Mammary epithelial cell (primary cell): Measurements from ENCODE around the gene DTD1.

Source experiments
- EZH2 ChIP-seq: IDR thresholded peaks from 2 replicates; pipeline ENCODE4 v1.6.1; 2012; ENCODE audit warnings: low read length, inconsistent platforms, borderline replicate concordance
- TF ChIP-seq, protein P1 (sequence below), 2 donors: IDR thresholded peaks in 1 of 2; conservative IDR thresholded peaks in 1 of 2; 2 replicates each; pipeline ENCODE4 v1.5.1; 2011 to 2012; ENCODE audit warnings: inconsistent platforms in 2 of 2, low read length in 2 of 2, mild to moderate bottlenecking in 2 of 2, control low read depth in 1 of 2, low read depth in 1 of 2; ENCODE audit not compliant: insufficient read depth in 1 of 2; ENCODE audit errors: extremely low read depth in 1 of 2

- TF ChIP-seq, protein P1, sequence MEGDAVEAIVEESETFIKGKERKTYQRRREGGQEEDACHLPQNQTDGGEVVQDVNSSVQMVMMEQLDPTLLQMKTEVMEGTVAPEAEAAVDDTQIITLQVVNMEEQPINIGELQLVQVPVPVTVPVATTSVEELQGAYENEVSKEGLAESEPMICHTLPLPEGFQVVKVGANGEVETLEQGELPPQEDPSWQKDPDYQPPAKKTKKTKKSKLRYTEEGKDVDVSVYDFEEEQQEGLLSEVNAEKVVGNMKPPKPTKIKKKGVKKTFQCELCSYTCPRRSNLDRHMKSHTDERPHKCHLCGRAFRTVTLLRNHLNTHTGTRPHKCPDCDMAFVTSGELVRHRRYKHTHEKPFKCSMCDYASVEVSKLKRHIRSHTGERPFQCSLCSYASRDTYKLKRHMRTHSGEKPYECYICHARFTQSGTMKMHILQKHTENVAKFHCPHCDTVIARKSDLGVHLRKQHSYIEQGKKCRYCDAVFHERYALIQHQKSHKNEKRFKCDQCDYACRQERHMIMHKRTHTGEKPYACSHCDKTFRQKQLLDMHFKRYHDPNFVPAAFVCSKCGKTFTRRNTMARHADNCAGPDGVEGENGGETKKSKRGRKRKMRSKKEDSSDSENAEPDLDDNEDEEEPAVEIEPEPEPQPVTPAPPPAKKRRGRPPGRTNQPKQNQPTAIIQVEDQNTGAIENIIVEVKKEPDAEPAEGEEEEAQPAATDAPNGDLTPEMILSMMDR (conservative IDR thresholded peaks at IDR 0.05 in 1 of 2, IDR thresholded peaks at IDR 0.05 in 1 of 2; ENCODE audit: extremely low read depth in 1 of 2, insufficient read depth in 1 of 2, low read depth in 1 of 2, low read length in 2 of 2), result no peak
- no peak for TF ChIP-seq EZH2
These were observed 88.5 kb downstream of the DTD1 start for GRCh38 chr20:18676396-18676795.
